ENCODE results near the gene MROH2B.

DNA sequence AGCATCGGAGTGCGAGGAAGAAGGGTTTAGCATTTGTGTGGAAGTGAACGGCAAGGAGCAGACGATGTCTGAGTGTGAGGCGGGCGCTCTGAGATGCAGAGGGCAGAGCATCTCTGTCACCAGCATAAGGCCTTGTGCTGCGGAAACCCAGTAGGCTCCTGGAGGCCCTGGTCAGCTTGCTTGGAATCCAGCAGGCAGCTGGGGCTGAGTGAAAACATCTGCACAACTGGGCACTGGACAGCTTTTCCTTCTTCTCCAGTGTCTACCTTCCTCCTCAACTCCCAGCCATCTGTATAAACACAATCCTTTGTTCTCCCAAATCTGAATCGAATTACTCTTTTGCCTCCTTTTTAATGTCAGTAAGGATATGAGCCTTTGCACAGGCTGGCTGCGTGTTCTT is 89.7 kb downstream of the MROH2B start:
- TF ChIP-seq EZH2phosphoT487 (IDR thresholded peaks at IDR 0.05), result no peak
- no peak for TF ChIP-seq EZH2 (IDR thresholded peaks at IDR 0.05)
- TF ChIP-seq, protein P1, sequence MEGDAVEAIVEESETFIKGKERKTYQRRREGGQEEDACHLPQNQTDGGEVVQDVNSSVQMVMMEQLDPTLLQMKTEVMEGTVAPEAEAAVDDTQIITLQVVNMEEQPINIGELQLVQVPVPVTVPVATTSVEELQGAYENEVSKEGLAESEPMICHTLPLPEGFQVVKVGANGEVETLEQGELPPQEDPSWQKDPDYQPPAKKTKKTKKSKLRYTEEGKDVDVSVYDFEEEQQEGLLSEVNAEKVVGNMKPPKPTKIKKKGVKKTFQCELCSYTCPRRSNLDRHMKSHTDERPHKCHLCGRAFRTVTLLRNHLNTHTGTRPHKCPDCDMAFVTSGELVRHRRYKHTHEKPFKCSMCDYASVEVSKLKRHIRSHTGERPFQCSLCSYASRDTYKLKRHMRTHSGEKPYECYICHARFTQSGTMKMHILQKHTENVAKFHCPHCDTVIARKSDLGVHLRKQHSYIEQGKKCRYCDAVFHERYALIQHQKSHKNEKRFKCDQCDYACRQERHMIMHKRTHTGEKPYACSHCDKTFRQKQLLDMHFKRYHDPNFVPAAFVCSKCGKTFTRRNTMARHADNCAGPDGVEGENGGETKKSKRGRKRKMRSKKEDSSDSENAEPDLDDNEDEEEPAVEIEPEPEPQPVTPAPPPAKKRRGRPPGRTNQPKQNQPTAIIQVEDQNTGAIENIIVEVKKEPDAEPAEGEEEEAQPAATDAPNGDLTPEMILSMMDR (IDR thresholded peaks at IDR 0.05), result no peak

Data from neural progenitor cell (in vitro differentiated cells).